ENCODE results near the gene PARP1.
"Not testable (repeated sequence)": the region's sequence is repeated elsewhere in the genome, so short reads cannot be mapped to it uniquely, and the experiment has no call there.

PARP1 gene

DNA sequence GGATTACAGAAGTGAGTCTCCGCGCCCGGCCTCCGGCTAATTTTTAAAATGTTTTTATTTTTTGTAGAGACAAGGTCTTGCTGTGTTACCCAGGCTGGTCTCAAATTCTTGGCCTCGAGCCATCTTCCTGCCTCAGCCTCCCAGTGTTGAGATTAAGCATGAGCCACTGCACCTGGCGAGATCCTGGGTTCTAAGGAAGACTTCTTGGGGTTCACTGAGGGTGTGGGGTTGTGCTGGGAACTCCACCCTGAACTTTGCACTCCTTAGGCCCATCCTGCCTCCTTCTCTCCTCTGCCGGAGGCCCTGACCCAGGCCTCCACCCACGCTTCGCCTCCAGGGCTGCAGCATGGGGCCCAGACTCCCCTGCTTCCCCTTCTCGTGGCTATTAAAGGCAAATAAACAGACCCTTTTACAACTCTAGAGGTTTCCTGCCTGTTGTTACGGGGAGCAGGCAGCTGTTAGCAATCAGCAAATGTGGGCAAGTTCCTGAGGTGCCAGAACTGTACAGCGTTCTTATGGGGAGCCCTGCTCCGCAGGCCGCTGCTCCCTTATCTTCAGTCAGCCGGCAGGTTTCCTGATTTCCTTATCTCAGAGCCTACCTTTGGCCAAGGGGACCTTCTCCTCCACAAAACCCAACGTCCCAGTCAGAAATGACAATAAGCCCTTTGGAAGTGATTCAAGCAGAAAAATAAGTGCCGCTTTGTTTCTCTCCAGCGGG is 57.9 kb downstream of the PARP1 start:
- DNase-seq (ENCODE audit: low read depth), result no peak

DNA sequence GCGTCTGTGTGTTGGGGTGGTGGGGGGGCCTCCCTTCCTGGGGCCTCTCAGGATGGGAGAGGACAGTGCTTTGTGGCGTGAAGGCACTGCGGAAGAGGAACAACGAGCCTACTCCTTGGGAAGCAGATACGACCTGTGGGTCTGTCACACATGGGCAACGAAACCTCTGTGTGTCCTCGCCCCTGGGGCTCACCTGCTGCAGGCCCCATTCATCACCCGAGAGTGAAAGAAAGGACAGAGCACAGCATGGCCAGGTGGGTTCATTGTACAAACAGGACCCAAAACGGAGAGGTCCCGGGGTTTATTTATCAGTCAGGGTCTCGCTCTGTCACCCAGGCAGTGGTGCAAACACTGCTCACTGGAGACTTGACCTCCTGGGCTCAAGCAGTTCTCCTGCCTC is 58.8 kb downstream of the PARP1 start:
- DNase-seq (ENCODE audit: low read depth), result no peak

DNA sequence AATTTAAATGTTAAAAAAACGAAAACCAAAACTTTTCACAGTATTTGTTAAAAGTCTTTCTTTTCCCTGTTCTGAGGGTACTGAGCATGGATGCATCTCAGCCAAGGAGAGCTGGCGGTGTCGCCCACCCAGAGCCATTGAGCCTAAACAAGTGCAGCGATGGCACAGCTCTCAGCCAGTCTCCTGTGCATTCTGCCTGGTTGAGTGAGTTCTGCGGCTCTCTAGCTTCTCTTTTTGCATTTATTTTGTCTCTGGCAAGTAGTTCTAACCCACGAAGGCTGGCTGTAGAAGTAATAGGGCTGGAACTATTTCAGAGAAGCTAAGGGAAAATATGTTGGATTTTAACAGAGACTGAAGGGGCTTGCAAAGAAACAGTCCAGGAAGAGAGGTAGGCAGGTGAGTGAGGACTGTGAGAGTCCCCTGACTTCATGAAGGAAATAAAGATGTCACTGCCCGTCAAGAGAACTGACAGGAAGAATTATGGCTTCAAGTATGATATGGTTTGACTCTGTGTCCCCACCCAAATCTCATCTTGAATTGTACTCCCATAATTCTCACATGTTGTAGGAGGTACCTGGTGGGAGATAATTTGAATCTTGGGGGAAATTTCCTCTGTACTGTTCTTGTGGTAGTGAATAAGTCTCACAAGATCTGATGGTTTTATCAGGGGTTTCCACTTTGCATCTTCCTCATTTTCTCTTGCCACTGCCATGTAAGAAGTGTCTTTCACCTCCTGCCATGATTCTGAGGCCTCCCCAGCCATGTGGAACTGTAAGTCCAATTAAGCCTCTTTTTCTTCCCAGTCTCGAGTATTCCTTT is 63.2 kb downstream of the PARP1 start:
- no peak for DNase-seq (ENCODE audit: low read depth)

DNA sequence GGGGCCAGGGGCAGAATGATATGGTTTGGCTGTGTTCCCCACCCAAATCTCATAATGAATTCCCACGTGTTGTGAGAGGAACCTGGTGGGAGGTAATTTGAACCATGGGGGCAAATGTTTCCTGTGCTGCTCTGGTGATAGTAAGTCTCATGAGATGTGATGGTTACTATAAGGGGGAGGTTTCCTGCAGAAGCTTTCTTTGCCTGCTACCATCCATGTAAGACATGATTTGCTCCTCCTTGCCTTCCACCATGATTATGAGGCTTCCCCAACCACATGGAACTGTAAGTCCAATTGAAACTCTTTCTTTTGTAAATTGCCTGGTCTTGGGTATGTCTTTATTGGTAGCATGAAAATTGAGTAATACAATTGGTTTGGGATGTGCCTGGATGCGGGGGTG is 65.2 kb downstream of the PARP1 start:
- no peak for DNase-seq (ENCODE audit: low read depth)

GRCh38 chr1:226340111-226340510 is 67.8 kb downstream of the PARP1 start:
- DNase-seq (ENCODE audit: low read depth), result not testable (repeated sequence)

- DNase-seq (ENCODE audit: low read depth), result no peak
Observed at GRCh38 chr1:226337276-226337875, 70.5 kb downstream of the PARP1 start.

GRCh38 chr1:226335661-226336060 is 72.2 kb downstream of the PARP1 start:
- DNase-seq (ENCODE audit: low read depth), result no peak

- no peak for DNase-seq (ENCODE audit: low read depth)
Observed at GRCh38 chr1:226332947-226333346, 74.9 kb downstream of the PARP1 start.

DNA sequence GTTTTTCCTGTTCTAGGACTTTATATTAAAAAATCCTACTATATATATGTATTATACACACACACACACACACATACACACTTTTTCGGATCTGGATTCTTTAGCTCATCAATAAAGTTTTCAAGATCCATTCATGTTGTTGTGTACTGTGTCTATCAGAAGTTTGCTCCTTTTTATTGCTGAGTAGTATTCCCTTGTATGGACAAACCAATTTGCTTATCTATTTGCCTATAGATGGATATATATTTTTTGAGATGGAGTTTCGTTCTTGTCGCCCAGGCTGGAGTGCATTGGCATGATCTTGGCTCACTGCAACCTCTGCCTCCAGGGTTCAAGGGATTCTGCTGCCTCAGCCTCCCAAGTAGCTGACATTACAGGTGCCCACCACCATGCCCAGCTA is 78.7 kb downstream of the PARP1 start:
- no peak for DNase-seq (ENCODE audit: low read depth)

- no peak for DNase-seq (ENCODE audit: low read depth)
Observed at GRCh38 chr1:226327761-226328162, 80.1 kb downstream of the PARP1 start.

DNA sequence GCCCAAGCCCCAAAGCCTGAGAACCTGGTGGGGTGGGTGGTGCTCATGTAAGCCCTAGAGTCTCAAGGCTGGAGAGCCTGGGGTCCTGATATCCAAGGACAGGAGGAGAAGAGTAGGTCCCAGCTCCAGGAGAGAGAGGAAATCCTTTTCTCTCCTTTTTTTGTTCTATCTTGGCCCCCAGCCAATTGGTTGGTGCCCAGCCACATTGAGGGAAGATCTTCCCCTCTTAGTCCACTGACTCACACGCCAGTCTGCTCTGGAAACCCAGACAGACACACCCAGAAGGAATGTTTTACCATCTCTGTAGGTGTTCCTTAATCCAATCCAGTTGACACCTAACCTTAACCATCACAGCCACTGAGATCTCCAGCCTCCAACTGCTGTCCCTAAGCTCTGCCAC is 82.7 kb downstream of the PARP1 start:
- no peak for DNase-seq (ENCODE audit: low read depth)

- no peak for DNase-seq (ENCODE audit: low read depth)
Observed at GRCh38 chr1:226324479-226324878, 83.4 kb downstream of the PARP1 start.

- DNase-seq (ENCODE audit: low read depth), result no peak
Observed at GRCh38 chr1:226322986-226323385, 84.9 kb downstream of the PARP1 start.

- DNase-seq (ENCODE audit: low read depth), result no peak
Observed at GRCh38 chr1:226320930-226321329, 87.0 kb downstream of the PARP1 start.

GRCh38 chr1:226318471-226318870 is 89.4 kb downstream of the PARP1 start:
- no peak for DNase-seq (ENCODE audit: low read depth)

- DNase-seq (ENCODE audit: low read depth), result no peak
Observed at GRCh38 chr1:226314055-226314454, 93.8 kb downstream of the PARP1 start.

DNA sequence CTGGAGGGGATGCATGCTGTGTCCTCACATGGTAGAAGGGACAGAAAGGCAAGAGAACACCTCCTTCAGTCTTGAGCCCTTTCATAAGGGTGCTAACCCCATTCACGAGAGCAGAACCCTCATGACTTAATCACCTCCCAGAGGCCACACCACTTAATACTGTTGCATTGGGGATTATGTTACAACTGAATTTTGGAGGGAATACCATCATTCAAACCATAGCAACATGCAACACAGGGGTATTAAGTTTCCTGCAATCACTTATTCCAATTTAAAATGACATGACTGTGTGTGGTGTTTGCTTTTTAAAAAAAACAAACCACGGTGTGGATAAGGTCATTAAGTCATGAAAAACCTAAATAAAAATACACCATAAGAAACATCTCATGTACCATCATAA is 95.8 kb downstream of the PARP1 start:
- DNase-seq (ENCODE audit: low read depth), result no peak

- no peak for DNase-seq (ENCODE audit: low read depth)
Observed at GRCh38 chr1:226311376-226311775, 96.5 kb downstream of the PARP1 start.

Data from stimulated activated CD8-positive, alpha-beta memory T cell treated with anti-CD3 and anti-CD28 coated beads, Interleukin-4, amount 100 ng/mL, for 24 hours (primary cell).